ENCODE data around the gene CANT1.

GRCh38 chr17:78946631-78947030 lies 62.9 kb downstream of the CANT1 start:
- TF ChIP-seq CTCF (conservative IDR thresholded peaks at IDR 0.05 in 1 of 2, IDR thresholded peaks at IDR 0.05 in 1 of 2; ENCODE audit: low read depth in 1 of 2, low read length in 2 of 2) (no peak), EZH2 (IDR thresholded peaks at IDR 0.05; ENCODE audit: low read length, missing control alignments) (no peak)
